ENCODE results near the gene PCDH7.

Gene PCDH7, protein sequence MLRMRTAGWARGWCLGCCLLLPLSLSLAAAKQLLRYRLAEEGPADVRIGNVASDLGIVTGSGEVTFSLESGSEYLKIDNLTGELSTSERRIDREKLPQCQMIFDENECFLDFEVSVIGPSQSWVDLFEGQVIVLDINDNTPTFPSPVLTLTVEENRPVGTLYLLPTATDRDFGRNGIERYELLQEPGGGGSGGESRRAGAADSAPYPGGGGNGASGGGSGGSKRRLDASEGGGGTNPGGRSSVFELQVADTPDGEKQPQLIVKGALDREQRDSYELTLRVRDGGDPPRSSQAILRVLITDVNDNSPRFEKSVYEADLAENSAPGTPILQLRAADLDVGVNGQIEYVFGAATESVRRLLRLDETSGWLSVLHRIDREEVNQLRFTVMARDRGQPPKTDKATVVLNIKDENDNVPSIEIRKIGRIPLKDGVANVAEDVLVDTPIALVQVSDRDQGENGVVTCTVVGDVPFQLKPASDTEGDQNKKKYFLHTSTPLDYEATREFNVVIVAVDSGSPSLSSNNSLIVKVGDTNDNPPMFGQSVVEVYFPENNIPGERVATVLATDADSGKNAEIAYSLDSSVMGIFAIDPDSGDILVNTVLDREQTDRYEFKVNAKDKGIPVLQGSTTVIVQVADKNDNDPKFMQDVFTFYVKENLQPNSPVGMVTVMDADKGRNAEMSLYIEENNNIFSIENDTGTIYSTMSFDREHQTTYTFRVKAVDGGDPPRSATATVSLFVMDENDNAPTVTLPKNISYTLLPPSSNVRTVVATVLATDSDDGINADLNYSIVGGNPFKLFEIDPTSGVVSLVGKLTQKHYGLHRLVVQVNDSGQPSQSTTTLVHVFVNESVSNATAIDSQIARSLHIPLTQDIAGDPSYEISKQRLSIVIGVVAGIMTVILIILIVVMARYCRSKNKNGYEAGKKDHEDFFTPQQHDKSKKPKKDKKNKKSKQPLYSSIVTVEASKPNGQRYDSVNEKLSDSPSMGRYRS (N-terminal part only)

DNA sequence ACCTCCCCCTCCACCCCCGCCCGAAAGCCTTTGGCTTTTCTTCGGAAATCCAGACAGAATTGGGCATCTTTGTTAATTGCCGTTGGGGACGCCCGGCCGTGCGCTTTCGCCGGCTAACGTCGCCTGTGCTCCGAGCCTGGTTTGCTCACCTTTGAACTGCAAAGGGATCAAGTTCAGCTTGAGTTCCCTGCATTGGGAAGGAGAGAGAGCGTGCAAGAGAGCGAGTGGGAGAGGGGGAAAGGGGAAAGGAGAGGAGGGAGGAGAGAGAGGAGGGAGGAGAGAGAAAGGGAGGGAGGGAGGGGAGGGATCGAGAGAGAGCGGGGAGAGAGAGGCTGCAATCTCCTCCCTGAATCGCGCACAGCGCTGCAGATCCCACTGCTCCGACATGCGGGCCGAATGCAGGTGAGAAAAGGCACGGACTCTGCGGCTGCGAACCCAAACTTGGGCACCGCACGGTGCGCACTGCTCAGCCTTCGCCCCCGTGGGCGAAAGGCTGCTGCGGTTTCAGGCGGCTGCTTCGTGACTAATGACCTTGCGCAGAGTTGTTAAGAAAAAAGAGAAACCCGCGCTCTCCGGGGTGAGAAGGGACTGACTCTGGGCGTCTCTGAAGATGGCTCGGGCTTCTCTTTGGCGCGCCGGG, at the start of gene PCDH7:
Gene PCDH7, plus strand, starts transcription at position 349 of the 640 bp plus-strand sequence. CDS start 1,054 bp downstream, outside the sequence.
- DNase-seq (ENCODE audit: low read depth, low spot score): no peak

DNA sequence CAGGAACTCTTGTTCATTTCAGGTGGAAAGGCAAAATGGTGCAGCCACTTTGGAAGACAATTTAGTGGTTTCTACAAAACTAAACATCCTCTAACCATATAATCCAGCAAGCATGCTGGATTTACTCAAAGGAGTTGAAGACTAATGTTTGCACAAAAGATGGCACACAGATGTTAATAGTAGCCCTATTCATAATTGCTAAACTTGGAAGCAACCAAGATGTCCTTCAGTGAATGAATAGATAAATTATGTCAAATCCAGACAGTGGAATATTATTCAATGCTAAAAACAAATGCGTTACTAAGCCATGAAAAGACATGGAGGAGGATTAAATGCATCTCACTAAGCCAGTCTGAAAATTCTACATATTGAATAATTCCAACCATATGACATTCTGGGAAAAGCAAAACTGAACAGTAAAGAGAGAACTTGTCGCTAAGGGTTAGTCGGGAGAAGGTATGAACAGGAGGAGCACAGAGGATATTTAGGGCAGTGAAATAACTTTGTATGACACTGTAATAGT, 48.2 kb upstream of the PCDH7 start:
- no peak for DNase-seq (ENCODE audit: low read depth, low spot score)

DNA sequence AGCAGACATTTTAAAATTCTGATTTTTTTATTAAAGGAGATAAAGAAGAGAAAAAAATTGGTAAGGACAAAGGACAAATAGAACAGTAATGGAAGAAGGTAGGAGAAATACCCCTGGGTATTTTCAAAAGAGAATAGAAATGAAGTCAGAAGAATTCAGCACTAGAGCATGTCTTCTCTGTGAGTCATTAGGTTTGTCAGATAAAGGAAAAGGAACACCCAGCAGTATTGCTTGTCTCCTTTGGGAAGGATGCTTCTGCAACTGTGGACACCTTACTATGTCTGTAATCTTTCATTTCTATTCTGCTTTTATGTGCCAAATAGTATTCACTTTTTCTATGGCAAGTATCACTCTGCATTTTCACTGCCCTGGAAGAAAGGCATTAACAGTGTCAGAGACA, 24.0 kb upstream of the PCDH7 start:
- DNase-seq (ENCODE audit: low read depth, low spot score): no peak

DNA sequence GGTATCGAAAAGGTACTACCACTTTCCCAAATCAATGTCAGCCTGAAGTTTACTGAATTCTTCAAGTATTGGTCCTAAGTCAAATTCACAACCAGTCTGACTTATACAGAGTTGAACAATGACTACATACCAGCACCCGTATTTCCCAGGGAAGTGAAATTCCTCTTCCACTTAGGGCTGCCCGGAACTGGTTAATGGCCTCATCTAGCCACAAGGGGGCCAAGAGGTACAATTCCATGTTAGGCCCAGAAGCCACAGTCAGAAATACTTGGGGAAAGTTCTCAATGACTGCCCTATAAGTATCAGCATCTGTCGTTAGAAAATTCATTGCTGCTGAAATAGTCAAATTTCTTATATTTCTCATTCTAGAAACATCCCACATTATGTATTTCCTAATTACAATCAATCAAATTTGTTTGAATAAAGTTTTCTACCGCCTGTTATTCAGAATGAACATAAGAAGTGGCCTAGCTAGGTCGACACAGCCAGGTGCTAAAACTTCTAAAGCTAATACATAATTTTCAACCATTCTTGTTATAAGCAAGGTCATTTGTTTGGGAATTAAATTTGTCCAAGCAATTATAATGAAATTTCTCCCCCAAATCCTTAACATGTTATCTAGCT, 5.6 kb upstream of the PCDH7 start:
- DNase-seq (ENCODE audit: low read depth, low spot score): no peak

DNA sequence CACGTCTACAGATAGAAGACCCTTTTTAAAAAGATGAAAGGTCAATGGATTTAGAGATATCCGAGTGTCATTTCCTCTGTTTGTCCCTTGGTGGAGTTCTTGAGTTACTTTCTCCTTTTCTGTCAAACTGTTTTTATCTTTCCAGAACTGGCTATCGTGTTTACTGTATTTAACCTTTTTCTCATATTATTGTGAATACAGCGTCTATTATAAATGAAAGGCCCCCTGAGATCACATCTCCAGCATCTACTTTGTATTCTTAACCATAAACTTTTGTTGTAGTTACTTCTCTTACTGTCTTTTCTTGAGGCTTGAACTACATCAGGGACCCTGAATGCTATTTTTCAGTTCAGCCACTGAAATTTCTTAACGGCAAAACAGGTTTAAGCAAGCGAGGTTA, 4.0 kb upstream of the PCDH7 start:
- no peak for DNase-seq (ENCODE audit: low read depth, low spot score)

DNA sequence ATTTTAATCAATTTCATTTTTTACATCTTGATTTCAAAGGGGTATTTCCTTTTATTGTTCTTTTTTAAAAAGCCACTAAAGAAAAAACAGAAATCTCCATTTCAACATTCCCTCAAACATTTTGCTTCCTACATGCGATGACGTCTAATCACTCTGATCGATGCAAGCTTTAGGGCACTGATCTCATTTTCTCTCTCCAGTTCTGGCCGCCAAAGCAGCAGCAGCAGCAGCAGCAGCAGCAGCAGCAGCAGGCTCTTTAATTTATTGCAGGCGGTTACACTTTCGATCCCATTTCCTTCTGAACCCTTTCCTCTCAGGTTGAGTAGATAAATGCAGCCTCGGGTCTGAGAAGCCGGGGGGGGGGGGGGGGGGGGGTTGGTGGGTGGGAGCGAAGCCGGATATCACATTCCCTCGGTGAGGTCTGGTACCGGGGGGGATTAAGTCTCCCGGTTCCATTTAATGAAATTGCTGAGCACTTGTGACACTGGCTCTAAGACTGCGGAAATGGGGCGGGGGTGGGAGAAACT, 3.4 kb upstream of the PCDH7 start:
- DNase-seq (ENCODE audit: low read depth, low spot score): no peak

DNA sequence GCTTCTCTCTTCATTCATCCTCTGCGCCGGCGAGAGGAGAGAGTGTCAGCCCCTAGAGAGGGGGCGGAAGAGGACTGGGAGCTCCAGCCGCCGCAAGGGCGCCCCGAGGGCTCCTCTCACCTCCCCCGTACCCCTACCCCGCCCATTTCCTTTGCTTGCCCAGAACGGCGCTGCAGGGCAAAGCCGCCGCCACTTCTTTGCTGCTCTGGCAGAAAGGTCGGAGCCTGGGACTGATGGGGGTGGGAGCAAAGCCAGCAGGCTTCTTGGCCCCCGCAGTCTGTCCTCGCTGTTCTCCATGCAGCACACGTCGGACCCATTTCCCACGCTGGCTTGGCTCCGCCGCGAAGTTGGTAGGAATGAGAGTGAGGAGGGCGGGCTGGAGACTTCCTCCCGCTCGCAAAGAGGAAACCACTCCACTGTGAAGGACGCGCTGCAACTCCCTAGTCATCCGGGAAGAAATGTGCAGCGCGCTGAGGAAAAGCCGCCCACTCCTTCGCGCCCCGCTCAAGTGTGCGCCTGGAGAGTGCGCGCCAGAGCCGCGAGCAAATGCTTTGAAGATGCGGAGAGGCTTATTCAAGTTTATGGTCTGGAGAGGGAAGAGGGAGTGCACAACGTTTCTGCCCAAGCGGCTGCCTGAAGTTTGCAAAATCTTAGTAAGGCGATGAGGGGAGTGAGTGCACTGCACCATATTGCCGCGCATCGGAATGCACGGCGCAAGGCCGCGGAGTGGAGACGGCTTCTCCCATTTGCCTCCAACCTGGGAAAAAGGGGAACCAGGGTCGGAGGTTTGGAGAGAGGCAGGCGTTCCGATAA, 2.8 kb upstream of the PCDH7 start:
- DNase-seq (ENCODE audit: low read depth, low spot score): no peak

DNA sequence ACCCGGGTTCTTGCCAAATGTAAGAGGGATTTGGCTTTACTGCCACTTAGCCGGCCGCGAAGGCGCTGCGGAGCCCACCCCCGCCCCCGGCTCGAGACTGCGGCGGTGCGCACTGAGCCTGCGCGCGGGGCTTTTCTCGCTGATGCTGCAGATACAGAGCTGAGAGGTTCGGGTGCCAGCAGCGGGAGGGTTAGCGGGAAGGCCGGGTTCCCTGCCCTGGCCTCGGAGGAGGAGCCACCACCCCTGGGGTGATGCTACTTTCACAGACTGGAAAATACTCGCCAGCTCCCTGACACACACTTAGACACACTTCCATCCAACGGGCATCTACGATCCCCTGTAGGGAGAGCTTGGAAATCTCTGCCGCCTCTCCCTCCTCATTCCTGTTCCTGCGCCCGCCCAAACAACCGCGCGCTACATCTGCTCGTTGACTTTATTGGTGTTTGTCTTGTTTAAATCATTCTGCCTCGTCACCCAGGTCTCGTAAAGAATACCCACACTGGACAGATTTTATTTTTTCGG, 2.1 kb upstream of the PCDH7 start:
- no peak for DNase-seq (ENCODE audit: low read depth, low spot score)

DNA sequence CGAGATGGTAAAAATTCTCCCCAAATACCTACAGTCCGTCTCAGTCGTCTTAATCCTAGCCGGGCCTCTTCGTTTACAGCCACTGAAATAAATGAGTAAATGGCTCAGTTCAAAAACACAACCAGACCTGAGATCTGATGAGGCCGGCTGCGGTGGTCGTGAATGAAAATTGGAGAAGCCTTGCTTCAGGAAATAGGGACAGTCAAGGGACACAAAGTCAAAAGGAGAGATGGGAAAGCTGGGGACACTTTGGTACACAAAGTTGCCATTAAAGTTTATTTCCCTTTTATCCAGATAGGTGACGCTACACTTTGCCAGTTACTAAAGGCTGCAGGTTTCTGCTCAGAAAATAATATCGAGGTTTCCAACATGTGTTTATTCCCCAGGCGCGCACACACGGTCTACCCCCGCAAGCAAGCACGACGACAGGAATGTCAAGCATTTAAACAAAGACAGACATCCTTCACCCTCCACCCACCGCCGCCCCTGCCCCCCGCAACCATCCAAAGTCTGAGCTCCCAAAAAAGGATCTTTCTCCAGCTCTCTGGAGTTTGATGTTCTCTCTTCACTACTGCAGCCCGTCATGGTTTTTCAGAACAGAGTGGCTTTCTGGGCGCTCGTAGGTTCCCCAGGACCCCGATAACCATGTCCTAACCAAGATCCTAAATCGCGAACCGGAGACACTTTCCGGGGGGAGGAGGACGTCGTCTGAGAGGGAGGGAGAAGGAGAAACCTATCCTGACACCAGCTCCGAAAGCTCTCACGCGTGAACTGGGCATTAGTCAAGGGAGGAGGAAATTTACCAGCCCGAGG, 1.3 kb upstream of the PCDH7 start:
- DNase-seq (ENCODE audit: low read depth, low spot score): no peak

DNA sequence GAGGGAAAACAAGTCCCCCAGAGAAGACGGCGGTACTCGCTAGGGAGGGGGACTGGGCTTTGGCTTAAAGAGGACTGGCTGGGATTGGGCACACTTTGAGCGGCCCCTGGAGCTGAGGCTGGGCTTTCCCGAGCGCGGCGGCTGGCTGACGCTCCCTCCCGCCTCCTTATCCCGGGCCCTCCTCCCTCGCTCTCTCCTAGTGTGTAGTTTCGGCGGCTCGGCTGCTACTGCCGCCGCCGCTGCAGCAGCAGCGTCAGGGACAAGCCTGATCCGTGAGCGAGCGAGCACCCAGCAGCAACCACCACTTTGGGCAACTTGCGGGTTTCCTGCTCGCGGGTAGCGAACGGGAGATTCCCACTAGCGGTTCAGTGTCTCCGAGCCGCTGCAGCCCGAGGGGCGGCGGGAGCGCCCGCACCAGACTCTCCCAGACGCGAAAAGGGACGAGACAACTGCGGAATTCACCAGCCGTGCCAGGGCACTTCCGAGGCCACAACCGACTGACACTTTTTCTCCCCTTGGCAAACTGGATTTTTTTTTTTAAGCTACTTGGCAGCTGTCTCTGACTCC, 632 bp upstream of the PCDH7 start:
- DNase-seq (ENCODE audit: low read depth, low spot score): no peak

DNA sequence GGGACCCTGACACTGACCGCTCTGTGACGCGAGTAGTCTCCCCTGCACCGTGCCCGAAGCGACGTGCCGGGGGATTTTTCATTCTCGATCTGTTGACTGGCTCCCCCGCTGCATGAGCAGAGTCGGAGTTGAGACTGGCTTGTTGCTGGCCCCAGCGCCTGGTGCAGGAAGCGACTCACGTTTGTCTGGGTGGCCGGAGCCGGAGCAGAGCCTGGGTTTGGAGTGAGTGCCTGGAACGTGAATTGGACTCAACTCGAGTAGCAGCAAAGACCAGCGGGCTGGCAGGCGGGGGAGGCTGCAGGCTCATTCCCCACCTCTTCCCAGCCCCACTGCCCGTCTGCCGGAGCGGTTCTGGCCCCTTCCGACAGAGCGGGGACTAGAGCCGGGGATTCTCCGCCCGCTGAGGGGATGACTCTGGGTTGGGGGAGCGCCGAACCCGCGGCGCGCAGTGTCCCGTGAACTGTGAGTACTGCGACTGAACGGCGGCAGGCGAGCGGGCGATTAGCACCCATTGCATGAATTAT, 554 bp downstream of the PCDH7 start:
- DNase-seq (ENCODE audit: low read depth, low spot score): no peak

DNA sequence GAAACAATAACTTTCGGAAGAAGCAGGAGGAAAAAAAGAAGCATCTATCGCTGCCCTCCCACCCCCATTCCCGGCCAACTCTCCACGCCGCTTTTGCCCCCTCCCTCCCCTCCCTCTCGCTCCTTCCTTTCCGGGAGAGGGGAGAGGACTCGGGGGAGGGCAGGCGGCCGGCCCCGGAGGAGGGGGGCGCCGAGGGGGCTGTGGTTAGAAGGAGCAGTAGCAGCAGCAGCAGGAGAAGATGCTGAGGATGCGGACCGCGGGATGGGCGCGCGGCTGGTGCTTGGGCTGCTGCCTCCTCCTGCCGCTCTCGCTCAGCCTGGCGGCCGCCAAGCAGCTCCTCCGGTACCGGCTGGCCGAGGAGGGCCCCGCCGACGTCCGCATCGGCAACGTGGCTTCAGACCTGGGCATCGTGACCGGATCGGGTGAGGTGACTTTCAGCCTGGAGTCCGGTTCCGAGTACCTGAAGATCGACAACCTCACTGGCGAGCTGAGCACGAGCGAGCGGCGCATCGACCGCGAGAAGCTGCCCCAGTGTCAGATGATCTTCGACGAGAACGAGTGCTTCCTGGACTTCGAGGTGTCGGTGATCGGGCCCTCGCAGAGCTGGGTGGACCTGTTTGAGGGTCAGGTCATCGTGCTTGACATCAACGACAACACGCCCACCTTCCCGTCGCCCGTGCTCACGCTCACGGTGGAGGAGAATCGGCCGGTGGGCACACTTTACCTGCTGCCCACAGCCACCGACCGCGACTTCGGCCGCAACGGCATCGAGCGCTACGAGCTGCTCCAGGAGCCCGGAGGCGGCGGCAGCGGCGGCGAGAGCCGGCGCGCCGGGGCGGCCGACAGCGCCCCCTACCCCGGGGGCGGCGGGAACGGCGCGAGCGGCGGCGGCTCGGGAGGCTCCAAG, 1.3 kb downstream of the PCDH7 start:
- DNase-seq (ENCODE audit: low read depth, low spot score): no peak

DNA sequence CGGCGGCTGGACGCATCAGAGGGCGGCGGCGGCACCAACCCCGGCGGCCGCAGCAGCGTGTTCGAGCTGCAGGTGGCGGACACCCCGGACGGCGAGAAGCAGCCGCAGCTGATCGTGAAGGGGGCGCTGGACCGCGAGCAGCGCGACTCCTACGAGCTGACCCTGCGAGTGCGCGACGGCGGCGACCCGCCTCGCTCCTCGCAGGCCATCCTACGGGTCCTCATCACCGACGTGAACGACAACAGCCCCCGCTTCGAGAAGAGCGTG, 1.9 kb downstream of the PCDH7 start:
- no peak for DNase-seq (ENCODE audit: low read depth, low spot score)

DNA sequence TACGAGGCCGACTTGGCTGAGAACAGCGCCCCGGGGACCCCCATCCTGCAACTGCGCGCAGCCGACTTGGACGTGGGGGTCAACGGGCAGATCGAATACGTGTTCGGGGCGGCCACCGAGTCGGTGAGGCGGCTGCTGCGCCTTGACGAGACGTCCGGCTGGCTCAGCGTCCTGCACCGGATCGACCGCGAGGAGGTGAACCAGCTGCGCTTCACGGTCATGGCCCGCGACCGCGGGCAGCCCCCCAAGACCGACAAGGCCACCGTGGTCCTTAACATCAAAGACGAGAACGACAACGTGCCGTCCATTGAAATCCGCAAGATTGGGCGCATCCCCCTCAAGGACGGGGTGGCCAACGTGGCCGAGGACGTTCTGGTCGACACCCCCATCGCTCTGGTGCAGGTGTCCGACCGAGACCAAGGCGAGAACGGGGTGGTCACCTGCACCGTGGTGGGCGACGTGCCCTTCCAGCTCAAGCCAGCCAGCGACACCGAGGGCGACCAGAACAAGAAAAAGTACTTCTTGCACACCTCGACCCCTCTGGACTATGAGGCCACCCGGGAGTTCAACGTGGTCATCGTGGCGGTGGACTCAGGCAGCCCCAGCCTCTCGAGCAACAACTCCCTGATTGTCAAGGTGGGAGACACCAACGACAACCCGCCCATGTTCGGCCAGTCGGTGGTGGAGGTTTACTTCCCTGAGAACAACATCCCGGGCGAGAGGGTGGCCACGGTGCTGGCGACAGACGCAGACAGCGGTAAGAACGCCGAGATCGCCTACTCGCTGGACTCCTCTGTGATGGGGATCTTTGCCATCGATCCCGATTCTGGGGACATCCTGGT, 2.4 kb downstream of the PCDH7 start:
- DNase-seq (ENCODE audit: low read depth, low spot score): no peak

DNA sequence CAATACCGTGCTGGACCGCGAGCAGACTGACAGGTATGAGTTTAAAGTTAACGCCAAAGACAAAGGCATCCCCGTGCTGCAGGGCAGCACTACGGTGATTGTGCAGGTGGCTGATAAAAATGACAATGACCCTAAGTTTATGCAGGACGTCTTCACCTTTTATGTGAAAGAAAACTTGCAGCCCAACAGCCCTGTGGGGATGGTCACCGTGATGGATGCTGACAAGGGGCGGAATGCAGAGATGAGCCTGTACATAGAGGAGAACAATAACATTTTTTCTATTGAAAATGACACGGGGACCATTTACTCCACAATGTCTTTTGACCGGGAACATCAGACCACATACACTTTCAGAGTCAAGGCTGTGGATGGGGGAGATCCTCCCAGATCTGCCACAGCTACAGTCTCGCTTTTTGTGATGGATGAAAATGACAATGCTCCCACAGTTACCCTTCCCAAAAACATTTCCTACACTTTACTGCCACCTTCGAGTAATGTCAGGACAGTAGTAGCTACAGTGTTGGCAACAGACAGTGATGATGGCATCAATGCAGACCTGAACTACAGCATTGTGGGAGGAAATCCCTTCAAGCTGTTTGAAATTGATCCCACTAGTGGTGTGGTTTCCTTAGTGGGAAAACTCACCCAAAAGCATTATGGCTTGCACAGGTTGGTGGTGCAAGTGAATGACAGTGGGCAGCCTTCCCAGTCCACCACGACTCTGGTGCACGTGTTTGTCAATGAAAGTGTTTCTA, 3.2 kb downstream of the PCDH7 start:
- DNase-seq (ENCODE audit: low read depth, low spot score): no peak

DNA sequence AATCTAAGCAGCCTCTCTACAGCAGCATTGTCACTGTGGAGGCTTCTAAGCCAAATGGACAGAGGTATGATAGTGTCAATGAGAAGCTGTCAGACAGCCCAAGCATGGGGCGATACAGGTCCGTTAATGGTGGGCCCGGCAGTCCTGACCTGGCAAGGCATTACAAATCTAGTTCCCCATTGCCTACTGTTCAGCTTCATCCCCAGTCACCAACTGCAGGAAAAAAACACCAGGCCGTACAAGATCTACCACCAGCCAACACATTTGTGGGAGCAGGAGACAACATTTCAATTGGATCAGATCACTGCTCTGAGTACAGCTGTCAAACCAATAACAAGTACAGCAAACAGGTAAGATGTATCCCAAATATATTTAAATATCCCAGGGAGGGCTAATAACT, 4.1 kb downstream of the PCDH7 start:
- DNase-seq (ENCODE audit: low read depth, low spot score): no peak
